GM19043 (cell line): ENCODE results near the gene MOSPD2.

Experiments
- ATAC-seq: cut with Tn5 transposase; IDR thresholded peaks from one replicate; pipeline ENCODE4 v1.9.1; 2021; ENCODE audit warnings: low read depth; ENCODE audit not compliant: unreplicated experiment

MOSPD2 gene

DNA sequence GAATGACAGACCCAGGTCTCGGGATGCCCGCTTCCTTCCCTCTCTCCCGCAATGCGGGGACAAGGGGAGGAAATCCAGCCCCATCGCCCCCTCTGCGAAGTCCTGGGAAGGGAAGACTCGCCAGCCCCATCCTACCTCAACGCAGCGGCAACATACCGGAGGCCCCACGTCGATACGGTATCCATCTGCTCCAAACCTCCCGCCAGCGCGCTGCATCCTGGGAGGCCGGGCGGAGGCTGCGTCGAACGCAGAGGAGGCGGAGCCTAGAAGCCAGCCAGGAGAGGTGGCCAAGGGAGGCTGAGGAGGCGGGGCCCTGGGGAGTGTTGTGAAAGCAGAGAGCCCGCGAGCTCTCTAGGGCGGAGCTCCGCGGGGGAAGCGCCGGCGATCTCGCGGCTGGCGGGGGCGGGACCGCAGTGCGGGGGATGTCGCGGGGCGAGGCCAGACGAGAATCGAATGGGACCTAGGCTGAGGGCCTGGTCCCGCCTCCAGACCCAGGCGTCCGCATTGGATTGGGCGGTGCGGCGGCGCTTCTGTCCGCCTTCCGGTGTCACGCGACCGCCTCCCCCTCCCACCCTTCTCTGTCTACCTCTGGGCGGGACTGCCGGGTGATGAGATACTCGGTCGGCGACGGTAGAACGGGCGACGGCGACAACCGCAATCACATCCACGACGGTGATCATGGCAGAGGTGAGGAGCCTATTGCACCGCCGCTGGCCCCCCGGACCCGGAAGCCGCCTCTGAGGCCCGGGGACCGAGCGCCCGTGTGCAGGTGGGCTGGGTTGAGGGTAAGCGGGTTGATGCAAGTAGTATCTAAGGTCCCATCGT is at the start of gene MOSPD2, which contains the start of gene FANCB:
MOSPD2 (plus strand) TSS at position 571 of the 825 bp plus-strand sequence; CDS start at position 679, 108 bp downstream.
FANCB (minus strand) TSS at position 219 of the 825 bp plus-strand sequence. CDS start 7,559 bp downstream, outside the sequence.
- ATAC-seq: peak; percentile 96

DNA sequence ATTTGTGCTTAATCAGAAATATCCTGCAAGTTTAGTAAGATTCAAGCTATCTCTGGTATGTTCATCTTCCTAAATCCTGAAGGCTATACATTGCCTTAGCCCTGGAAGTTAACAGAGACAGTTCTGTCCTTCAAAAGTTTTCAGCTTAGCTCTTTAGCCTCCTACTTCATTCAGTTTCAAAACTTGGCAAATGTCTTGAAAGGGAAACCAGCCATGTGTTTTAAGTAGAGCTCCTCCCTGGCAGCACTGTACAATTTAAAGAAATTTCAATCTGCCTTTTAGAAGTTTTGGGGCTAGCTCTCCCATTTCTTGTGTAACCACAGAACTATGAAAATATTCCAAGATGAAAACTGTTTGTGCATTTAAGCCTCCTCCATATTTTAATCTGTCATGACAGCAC is 47.4 kb upstream of the MOSPD2 start:
- no peak for ATAC-seq

DNA sequence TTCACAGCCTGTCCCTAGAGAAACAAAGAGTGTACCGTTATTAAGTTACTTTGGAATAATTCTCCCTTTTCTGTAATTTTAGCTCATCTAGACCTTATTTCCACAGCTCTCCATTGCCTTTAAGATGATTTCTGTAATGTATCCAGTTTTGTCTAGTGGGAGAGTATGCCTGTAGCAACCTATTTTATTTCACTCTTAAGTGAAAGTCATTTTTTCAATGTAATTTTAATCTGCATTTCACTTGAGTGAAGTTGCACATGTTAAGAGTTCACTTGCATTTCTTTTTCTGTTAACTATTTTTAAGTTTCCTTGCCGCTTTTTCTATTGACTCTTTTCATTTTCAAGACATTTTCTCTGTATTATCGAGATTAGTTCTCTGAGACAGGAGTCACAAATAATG is 46.9 kb upstream of the MOSPD2 start:
- ATAC-seq: no peak

DNA sequence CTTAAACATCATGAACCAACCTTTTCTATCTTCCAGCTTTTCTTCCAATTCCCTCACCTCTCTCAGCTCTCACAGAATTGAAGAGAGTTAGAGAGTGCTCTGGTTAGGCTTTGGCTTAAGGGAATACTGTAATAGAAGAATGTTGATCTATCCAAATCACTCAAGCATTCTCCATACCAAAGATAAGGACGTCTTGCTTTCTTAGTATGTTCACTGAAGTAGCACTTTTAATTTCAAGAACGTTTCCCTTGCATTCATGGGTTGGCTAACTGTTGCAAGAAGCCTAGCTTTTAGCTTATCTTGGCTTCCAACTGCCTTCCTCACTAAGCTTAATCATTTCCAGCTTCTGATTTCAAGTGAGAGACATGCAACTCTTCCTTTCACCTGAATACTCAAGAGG is 43.6 kb upstream of the MOSPD2 start:
- no peak for ATAC-seq

DNA sequence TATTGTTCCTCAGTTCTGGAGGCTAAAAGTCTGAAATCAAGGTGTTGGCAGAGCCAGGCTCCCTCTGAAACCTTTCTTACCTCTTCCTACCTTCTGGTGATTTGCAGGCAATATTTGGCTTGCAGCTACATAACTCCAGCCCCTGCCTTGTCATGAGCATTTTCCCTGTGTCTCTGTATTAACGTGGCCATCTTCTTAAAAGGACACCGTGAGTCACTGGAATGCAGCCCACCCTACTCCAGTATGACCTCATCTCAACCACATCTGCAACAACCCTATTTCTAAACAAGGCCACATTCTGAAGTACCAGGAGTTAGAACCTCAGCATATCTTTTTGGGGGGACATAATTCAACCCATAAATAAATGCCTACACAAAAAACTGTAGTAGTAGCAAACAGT is 41.1 kb upstream of the MOSPD2 start:
- ATAC-seq: no peak

DNA sequence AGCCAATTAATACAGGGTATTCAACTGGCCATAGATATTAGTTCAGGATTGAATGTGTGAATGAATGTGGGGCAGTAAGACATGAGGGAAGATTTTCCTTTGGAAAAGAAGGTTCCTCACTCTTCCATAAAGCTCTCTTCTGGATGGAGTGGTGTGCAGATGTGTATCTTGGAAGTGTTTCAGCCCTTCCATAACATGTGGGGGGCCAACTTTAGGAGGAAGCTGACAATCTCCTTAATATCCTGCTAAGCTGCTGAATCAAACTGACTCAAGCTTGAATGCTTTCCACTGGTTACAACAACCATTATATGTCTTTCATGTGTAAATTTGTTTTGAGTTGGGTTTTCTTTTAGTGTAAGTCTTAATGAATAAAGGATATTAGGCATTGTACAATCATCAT is 40.6 kb upstream of the MOSPD2 start:
- ATAC-seq: no peak

DNA sequence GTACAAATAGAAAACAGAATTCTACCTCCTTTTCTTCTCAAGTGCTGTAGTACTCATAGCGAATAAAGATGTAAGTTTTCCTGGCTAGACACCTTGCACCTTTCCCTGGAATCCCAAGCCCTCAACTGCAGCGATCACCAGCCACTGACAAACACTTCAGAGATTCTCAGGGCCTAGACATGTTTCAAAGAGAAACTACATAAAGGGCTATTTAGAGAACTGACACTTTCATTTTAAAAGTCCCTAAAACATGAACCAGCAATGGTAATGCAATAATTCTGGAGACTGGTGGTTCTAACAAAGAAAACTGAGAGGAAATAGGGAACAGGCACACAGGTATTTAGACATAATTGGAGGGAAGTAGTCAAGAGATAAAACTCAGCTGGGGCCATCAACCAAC is 36.1 kb upstream of the MOSPD2 start:
- no peak for ATAC-seq

DNA sequence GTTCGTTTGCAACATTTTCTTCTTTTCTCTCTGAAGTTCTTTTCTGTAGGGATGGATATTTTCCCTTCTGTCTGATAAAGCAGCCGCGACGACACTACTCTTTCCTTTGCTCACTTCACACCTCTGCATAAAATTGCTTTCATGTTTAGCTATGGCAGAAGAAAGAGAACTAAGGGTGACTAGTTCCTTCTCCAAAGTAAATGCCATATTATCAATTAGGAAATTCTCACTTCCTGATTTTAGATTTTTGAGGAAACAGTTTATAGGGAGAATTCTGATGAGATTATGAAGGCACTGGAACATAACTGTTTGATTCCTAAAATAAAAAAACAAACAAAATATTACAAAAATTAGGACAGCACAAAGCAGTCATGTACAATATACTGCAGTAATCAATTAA is 29.6 kb upstream of the MOSPD2 start:
- no peak for ATAC-seq

DNA sequence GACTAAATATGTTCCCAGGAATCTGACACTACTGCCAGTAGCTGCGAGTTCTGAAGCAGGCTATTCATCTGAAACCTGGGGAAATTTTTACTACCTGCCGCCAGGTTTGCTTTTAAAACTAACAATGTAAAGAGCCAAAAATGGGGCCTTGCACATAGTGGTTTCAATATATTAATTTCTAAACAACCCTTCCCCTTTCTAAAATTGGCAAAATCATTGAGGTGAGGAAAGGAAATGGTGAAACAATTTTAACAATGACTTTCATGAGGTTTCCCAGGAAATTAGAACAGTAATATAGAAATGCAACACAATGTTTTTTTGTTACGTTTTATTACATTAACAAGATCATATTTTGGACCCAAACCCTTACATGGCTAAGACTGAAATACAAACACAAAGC is 21.7 kb upstream of the MOSPD2 start:
- no peak for ATAC-seq

DNA sequence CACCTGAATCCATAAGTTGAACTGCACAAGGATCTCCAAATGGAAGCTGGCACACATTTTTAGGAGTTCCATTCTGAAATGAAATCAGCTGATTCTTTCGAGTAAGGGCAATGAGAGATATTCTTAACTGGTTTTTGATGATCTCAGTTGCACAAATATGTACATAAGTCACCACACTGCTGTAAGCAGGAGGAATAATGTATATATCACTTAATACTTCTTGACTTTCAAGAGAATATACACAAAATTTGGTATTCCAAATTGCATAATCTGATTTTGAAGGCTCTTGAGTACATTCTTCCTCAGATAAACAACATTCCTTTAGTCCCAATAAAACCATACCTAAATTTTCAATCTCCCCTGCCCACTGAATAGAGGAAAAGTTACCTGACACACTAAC is 8.6 kb upstream of the MOSPD2 start:
- ATAC-seq: no peak

DNA sequence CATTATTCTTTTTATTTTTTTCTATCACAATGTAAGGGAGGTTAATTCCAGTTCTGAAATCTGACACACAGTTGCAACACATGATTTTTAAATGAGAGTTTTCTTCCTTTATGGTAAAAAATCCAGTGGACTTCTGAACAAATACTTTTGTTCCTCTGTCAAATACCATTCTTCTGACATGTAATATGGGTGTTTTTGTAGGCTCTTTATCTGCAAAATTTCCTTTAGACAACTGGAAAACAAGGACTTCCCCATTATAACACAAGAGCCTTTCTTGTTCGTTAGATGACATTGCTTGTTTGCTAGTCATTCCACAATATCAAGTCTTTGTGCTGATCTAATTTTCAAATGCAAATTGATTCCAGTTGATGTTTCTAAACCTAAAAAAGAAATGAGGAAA is 8.0 kb upstream of the MOSPD2 start:
- no peak for ATAC-seq

DNA sequence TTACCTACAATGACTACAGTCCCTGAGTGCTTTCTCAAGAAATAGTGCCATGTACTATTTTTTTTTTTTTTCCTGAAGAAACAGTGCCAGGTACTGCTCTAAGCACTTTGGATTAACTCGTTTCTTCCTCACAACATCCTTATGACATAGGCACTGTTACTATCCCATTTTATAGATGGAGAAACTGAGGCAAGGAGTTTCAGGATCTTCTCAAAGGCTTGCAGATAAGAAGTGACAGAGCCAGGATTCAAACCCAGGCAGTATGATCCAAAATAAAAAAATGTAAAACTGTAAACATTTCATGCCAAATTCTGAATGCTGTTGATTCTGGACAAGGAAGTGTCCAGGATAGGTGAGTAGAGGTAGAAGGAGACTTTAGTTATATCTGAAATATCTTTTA is 1.5 kb upstream of the MOSPD2 start:
- ATAC-seq: no peak

DNA sequence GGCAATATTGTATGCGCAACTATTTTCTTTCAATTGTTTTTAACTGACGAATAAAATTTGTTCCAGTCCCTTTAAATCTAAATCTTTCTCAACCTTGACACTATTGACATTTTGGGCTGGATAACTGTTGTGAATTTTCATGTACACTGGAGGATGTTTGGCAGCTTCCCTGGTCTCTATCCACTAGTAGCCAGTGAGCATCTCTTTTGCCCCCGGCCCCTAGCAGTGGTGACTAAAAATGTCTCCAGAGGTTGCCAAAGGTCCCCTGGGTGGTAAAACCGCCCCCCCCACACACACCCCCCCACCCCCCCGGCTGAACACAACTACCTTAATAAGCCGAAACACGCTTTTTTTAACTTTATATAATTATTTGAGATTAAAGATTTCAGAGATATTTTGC is 866 bp upstream of the MOSPD2 start:
- ATAC-seq: no peak

DNA sequence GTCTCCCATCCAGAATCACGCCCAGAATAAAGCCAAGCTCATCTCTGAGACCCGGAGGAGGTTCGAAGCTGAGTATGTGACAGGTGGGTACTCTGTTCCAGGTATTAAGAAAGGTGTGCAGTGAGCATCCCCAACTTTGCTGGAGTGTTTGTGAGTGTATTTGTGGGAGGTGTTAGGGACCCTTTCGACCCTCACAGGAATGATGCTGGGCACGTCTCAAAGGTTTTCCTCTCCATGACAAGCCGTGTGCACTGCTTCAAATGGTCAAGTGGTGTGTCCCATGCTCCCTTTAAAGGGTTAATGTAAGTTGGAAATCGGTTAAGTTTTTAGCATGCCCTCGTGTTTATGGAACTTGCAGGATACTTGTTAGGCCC is 442 bp downstream of the MOSPD2 start:
- ATAC-seq: no peak

DNA sequence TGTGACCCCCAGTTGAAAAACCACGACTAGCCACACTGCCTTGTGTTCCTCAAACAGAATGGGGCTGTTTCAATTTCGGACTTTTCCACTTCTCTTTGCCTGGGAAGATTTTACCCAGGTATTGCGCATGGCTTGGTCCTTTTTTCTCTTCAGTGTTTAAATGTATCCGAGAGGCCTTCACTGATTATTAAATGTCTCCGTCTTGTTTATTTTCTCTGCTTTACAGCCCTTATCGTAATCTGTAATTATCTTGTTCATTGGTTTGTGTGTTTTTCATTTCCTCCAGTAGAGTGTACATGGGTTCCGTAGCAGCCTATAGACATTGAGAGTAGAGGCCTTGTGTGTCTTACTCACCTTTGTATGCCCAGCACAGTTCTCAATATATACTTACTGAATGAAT is 2.4 kb downstream of the MOSPD2 start:
- ATAC-seq: no peak

DNA sequence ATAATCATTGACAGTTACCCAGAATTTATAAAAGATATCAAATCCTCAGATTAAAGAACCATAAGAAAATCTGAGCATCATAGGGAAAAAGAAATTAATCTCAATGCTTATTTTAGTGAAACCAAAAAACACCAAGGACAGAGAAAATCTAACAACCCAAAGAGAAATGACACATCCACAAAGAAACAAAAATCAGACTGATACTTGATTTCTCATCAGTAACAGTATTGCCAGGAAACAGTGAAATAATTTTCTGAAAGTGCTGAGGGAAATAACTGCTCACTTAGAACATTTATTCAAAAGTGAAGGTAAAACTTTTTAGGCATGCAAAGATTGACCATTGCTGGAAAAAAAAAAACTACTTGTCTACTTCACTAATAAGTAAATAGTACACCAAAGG is 10.6 kb downstream of the MOSPD2 start:
- no peak for ATAC-seq

DNA sequence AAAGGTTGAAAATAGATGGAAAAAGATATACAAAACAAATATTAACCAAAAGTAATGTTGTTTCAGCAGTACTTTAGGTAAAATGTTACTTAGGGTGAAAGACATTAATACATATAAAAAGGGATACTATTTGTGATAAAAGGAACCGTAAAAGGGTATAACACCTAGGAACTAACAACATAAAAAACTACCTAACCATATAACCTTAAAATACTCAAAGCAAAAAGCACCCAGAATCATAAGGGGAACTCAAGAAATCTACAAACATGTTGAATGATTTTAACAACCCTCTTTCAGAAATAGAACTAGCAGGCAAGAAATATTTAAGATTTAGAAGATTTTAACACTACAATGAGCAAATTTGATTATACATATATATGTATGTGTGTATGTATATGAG is 11.5 kb downstream of the MOSPD2 start:
- ATAC-seq: no peak

DNA sequence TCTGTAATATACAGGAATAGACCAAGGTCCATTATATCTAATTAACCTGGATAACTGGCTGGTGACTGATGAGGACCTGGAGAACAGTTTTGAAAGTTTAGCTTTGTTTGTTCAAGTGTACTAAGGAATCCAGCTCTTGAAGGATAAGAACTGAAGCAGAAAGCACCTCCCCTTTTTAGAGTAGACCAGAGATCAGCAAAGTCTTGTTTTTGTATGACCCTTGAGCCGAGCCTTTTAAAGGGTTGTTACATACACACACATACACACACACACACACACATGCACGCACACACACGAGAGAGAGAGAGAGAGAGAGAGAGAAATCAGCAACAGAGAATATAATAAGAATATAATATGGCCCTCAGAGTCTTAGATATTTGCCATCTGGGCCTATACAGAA is 13.0 kb downstream of the MOSPD2 start:
- no peak for ATAC-seq

DNA sequence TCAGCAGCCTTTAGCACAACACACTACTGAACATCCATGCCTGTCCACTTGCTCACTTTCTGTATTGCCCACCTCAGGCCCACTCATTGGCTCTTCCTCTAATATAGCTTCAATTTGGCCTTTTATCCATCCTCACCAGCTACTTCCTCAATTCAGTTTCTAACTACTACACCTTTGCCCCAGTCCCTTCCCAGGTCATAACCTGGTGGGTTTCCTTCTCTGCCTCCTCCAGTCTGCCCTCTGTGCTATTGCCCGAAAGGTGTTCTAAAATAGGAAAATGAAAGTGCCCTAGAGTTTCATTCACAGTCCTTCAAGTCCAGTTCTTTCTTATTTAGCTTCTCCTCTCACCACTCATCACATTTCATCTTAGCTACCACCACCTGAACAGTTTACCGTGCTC is 23.1 kb downstream of the MOSPD2 start:
- ATAC-seq: no peak

DNA sequence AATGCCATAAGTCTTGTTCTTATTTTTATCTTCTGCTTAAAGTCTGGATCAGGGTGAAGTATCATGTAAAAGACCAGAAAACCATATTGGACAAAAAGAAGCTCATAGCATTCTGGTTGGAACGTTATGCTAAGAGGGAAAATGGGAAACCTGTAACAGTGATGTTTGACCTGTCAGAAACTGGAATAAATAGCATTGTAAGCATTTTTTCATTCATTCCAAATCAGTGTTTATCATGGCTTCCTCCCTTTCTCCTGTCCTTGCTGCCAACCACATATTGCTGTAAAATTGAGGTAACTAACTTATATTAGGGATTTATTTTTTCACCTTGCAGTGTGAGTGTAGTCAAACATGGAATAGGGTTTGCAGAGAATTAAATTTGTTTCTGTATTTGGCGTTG is 23.8 kb downstream of the MOSPD2 start:
- ATAC-seq: no peak

DNA sequence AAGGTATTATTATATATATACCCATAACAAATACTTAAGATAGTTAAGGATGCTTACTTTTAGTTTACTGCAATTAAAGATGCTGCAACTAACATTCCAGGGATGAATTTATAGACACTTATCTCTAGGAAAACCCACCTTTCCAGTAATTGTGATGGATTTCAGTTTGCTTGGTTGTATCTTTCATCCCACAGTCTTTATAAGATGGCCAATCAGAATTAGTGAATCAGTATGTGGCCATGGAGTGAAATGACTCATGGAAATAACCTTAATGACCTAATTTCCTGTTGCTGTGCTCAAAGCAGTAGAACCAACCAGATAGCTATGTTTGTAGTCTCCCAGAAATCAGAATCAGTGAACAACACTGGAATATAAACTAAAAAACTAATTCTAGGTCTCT is 26.4 kb downstream of the MOSPD2 start:
- no peak for ATAC-seq

DNA sequence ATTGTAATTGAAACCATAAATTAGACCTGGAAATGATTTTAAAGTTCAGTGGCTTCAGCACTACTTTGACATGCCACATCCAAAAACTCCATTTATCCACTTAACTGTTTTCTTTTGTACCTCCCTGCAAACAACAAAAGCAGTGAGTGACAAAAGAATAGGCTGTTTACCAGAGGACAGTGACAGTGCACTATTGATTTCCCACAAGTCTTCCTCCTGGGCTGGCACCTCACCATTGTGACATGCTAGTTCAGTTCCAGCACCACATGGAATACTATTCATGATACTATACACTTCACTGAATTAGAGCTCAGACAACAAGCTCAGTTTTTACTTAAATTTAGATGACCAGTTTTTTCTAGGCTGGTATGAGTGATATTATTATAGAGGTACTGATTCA is 29.3 kb downstream of the MOSPD2 start:
- ATAC-seq: no peak

DNA sequence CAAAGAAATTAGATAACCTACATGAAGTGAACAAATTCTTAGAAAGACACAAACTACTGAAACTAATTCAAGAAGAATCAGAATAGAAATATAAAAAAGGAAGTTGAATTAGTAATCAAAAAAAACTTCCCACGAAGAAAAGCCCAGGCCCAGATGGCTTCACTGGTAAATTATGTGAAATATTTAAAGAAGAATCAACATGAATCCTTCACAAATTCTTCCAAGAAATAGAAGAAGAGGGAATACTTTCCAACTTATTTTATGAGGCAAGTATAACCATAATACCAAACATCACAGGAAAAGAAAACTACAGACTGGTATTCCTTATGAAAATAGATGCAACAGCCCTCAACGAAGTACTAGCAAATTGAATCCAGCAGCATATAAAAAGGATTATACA is 30.7 kb downstream of the MOSPD2 start:
- no peak for ATAC-seq
